Transverse colon (tissue), 4 donors: ENCODE results near the gene CAMTA1.

Source experiments
- EP300 ChIP-seq: sonication (generic); formaldehyde crosslinking; IDR thresholded peaks from one replicate; pipeline ENCODE4 v1.6.1; 2017; ENCODE audit warnings: antibody characterized with exemption, low read depth
- POLR2A ChIP-seq: fragments of 450-650 bp; IDR thresholded peaks from one replicate; pipeline ENCODE4 v1.6.1; 2016; ENCODE audit warnings: antibody characterized with exemption, mild to moderate bottlenecking, moderate library complexity
- POLR2AphosphoS5 ChIP-seq, 3 donors: sonication (generic); formaldehyde crosslinking; IDR thresholded peaks; one replicate each; pipeline ENCODE4 v1.6.1; 2016; ENCODE audit warnings: antibody characterized with exemption in 3 of 3
- TF ChIP-seq, protein P1 (sequence below), 5 experiments: fragments of 200-600 bp in 3 of 5; fragments of 450-650 bp in 2 of 5; sonication (generic) in 3 of 5; IDR thresholded peaks; 1 replicate in 2 of 5; 2 replicates in 3 of 5; pipeline ENCODE4 v1.5.1; 2016 to 2017; ENCODE audit warnings: antibody characterized with exemption in 5 of 5, inconsistent platforms in 3 of 5, mild to moderate bottlenecking in 2 of 5, moderate library complexity in 1 of 5

DNA sequence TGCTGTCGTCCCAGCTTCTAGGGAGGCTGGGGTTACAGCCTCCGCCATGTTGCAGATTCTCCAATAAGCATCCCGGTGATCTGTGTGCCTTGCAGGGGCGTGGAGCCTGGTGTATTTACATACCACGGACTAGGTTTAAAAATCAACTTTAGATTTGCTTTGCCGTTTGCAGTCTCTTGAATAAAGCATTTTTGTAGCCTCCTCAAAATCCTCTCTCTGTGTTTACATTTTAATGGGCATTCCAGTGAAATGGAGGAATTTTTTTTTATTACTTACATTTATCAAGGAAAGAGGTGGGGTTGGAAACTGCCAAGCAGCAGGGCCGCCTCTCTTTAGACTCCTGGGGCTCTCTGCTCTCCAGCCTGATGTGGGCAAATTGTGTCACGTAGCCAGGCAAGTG is 548.4 kb downstream of the CAMTA1 start:
- TF ChIP-seq, protein P1, sequence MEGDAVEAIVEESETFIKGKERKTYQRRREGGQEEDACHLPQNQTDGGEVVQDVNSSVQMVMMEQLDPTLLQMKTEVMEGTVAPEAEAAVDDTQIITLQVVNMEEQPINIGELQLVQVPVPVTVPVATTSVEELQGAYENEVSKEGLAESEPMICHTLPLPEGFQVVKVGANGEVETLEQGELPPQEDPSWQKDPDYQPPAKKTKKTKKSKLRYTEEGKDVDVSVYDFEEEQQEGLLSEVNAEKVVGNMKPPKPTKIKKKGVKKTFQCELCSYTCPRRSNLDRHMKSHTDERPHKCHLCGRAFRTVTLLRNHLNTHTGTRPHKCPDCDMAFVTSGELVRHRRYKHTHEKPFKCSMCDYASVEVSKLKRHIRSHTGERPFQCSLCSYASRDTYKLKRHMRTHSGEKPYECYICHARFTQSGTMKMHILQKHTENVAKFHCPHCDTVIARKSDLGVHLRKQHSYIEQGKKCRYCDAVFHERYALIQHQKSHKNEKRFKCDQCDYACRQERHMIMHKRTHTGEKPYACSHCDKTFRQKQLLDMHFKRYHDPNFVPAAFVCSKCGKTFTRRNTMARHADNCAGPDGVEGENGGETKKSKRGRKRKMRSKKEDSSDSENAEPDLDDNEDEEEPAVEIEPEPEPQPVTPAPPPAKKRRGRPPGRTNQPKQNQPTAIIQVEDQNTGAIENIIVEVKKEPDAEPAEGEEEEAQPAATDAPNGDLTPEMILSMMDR (IDR thresholded peaks at IDR 0.05), result no peak
- no peak for TF ChIP-seq POLR2AphosphoS5 (IDR thresholded peaks at IDR 0.05)
- no peak for TF ChIP-seq EP300
- TF ChIP-seq POLR2A, result no peak
